ENCODE results near the gene IKZF4. TPM values are rescaled to one million over a fixed set of nuclear protein-coding genes. Genes with fewer than 3 reads are reported as not detected.

IKZF4 gene
- total RNA-seq, 1 donor = 2.5 TPM

GRCh38 chr12:56034586-56035332 is 13.9 kb downstream of the IKZF4 start:
- DNase-seq (ENCODE audit: insufficient read length, low spot score, missing footprints) = no peak
- H3K36me3 ChIP-seq (ENCODE audit: insufficient read depth, low read length) = peaks cover 12% of the 10 kb centered on the region
- TF ChIP-seq, protein P1, sequence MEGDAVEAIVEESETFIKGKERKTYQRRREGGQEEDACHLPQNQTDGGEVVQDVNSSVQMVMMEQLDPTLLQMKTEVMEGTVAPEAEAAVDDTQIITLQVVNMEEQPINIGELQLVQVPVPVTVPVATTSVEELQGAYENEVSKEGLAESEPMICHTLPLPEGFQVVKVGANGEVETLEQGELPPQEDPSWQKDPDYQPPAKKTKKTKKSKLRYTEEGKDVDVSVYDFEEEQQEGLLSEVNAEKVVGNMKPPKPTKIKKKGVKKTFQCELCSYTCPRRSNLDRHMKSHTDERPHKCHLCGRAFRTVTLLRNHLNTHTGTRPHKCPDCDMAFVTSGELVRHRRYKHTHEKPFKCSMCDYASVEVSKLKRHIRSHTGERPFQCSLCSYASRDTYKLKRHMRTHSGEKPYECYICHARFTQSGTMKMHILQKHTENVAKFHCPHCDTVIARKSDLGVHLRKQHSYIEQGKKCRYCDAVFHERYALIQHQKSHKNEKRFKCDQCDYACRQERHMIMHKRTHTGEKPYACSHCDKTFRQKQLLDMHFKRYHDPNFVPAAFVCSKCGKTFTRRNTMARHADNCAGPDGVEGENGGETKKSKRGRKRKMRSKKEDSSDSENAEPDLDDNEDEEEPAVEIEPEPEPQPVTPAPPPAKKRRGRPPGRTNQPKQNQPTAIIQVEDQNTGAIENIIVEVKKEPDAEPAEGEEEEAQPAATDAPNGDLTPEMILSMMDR (IDR thresholded peaks at IDR 0.05; ENCODE audit: extremely low read depth, low read depth, low read length) = no peak
- H3K9me3 ChIP-seq (ENCODE audit: low read depth, low read length) = no peaks in the 10 kb centered on the region
- no peaks in the 10 kb centered on the region for H3K4me1 ChIP-seq (ENCODE audit: insufficient read depth, low read length)
- no peak overlapping the region for H3K27ac ChIP-seq (ENCODE audit: low read depth, low read length)
- H2AFZ ChIP-seq (ENCODE audit: low read length) = no peak overlapping the region
- no peaks in the 10 kb centered on the region for H4K20me1 ChIP-seq (ENCODE audit: insufficient read depth, low read length)
- no peaks in the 10 kb centered on the region for H3K27me3 ChIP-seq (ENCODE audit: insufficient read depth, low read length)
- H3K4me3 ChIP-seq (ENCODE audit: insufficient read depth, low read length) = no peak overlapping the region
- H3K79me2 ChIP-seq (ENCODE audit: insufficient read depth, low read length) = no peaks in the 10 kb centered on the region
- no peak overlapping the region for H3K4me2 ChIP-seq (ENCODE audit: insufficient read depth, low read length)

GRCh38 chr12:56037161-56037560 is 16.3 kb downstream of the IKZF4 start:
- Histone ChIP-seq H3K4me2 (ENCODE audit: insufficient read depth, low read length) (no peak overlapping the region), H2AFZ (ENCODE audit: low read length) (no peak overlapping the region), H3K27me3 (ENCODE audit: insufficient read depth, low read length) (no peaks in the 10 kb centered on the region), H3K36me3 (ENCODE audit: insufficient read depth, low read length) (peaks cover 12% of the 10 kb centered on the region), H4K20me1 (ENCODE audit: insufficient read depth, low read length) (peaks cover 2% of the 10 kb centered on the region), H3K27ac (ENCODE audit: low read depth, low read length) (no peak overlapping the region), H3K4me1 (ENCODE audit: insufficient read depth, low read length) (peaks cover 4% of the 10 kb centered on the region), H3K4me3 (ENCODE audit: insufficient read depth, low read length) (no peak overlapping the region), H3K79me2 (ENCODE audit: insufficient read depth, low read length) (peaks cover 3% of the 10 kb centered on the region), H3K9me3 (ENCODE audit: low read depth, low read length) (no peaks in the 10 kb centered on the region)
- TF ChIP-seq, protein P1 (IDR thresholded peaks at IDR 0.05; ENCODE audit: extremely low read depth, low read depth, low read length) = no peak
- no peak for DNase-seq (ENCODE audit: insufficient read length, low spot score, missing footprints)

DNA sequence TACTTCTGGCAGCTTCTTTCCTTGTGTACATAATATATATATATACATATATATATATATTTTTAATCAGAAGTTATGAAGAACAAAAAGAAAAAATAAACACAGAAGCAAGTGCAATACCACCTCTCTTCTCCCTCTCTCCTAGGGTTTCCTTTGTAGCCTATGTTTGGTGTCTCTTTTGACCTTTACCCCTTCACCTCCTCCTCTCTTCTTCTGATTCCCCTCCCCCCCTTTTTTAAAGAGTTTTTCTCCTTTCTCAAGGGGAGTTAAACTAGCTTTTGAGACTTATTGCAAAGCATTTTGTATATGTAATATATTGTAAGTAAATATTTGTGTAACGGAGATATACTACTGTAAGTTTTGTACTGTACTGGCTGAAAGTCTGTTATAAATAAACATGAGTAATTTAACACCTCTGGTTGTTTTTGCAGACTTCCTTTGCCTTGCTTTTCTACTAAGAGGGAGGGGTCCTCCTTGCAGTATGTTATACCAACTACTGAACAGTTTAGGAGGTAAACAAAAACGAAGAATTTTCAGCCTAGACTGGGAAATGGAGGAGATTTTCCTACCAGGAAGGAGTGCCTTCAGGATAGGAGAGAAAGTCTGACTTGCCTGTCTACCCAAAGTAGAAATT is 17.3 kb downstream of the IKZF4 start:
- Histone ChIP-seq H3K4me1 (ENCODE audit: insufficient read depth, low read length) (peaks cover 11% of the 10 kb centered on the region), H4K20me1 (ENCODE audit: insufficient read depth, low read length) (peaks cover 12% of the 10 kb centered on the region), H3K9me3 (ENCODE audit: low read depth, low read length) (no peaks in the 10 kb centered on the region), H3K27me3 (ENCODE audit: insufficient read depth, low read length) (no peaks in the 10 kb centered on the region), H3K27ac (ENCODE audit: low read depth, low read length) (no peak overlapping the region), H2AFZ (ENCODE audit: low read length) (no peak overlapping the region), H3K4me3 (ENCODE audit: insufficient read depth, low read length) (no peak overlapping the region), H3K79me2 (ENCODE audit: insufficient read depth, low read length) (peaks cover 13% of the 10 kb centered on the region), H3K36me3 (ENCODE audit: insufficient read depth, low read length) (peaks cover 10% of the 10 kb centered on the region), H3K4me2 (ENCODE audit: insufficient read depth, low read length) (no peak overlapping the region)
- TF ChIP-seq, protein P1 (IDR thresholded peaks at IDR 0.05; ENCODE audit: extremely low read depth, low read depth, low read length) = no peak
- peak; percentile 46 for DNase-seq (ENCODE audit: insufficient read length, low spot score, missing footprints)

DNA sequence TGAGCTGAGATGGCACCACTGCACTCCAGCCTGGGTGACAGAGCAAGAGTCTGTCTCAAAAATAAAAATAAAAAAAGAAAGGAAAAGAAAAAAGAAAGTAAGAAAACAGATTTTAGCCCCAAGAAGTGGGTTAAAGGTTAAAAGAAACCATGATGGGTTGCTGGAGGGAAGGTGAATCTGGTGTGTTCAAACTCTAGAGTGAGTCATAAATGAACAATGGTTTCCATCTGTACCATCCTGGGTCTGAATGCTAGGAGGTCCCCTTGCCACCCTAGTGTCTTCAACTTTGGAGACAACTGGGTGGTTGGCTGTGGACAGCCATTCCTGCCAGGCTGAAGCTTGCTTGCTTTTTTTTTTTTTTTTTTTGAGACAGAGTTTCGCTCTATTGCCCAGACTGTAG is 19.3 kb downstream of the IKZF4 start:
- H3K36me3 ChIP-seq (ENCODE audit: insufficient read depth, low read length) = peaks cover 27% of the 10 kb centered on the region
- H3K4me1 ChIP-seq (ENCODE audit: insufficient read depth, low read length) = peaks cover 15% of the 10 kb centered on the region
- peaks cover 19% of the 10 kb centered on the region for H4K20me1 ChIP-seq (ENCODE audit: insufficient read depth, low read length)
- no peaks in the 10 kb centered on the region for H3K27me3 ChIP-seq (ENCODE audit: insufficient read depth, low read length)
- H3K9me3 ChIP-seq (ENCODE audit: low read depth, low read length) = no peaks in the 10 kb centered on the region
- no peak for DNase-seq (ENCODE audit: insufficient read length, low spot score, missing footprints)
- TF ChIP-seq, protein P1 (IDR thresholded peaks at IDR 0.05; ENCODE audit: extremely low read depth, low read depth, low read length) = no peak
- peaks cover 21% of the 10 kb centered on the region for H3K79me2 ChIP-seq (ENCODE audit: insufficient read depth, low read length)
- no peak overlapping the region for H3K4me2 ChIP-seq (ENCODE audit: insufficient read depth, low read length)
- no peak overlapping the region for H3K27ac ChIP-seq (ENCODE audit: low read depth, low read length)
- no peak overlapping the region for H3K4me3 ChIP-seq (ENCODE audit: insufficient read depth, low read length)
- H2AFZ ChIP-seq (ENCODE audit: low read length) = no peak overlapping the region

Data from osteoblast (primary cell).